Putamen (tissue), 1 donor: Measurements from ENCODE around the gene HIBCH.
A peak's percentile ranks its signal among the peaks of the same experiment; 100 is the strongest.
"Not testable (repeated sequence)": the region's sequence is repeated elsewhere in the genome, so short reads cannot be mapped to it uniquely, and the experiment has no call there.

Experiments used
- DNase-seq: peaks from one replicate; pipeline ENCODE4 v3.0.0-alpha.2; 2016; ENCODE audit warnings: low spot score

HIBCH gene

DNA sequence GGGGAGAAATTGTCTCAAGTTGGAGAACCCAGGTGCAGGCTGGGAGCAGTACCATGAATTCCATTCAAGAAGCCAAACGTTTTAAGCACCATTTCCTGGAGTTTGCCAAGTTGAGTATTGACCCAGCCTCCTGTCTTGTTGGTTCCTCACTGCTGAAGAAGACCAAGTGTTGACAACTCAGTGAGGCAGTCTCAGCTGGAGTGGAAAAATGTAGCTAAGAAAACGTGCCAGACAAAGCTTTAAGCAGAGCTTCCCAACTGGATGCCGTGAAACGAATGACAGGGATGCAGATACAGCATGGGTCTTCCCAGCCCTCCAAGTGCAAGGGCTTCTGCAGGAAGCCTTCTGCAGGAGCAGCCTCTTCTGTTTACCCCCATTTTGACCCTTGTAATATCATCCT lies 23.0 kb upstream of the HIBCH start:
- no peak for DNase-seq

GRCh38 chr2:190340369-190340768 lies 20.7 kb upstream of the HIBCH start:
- no peak for DNase-seq

DNA sequence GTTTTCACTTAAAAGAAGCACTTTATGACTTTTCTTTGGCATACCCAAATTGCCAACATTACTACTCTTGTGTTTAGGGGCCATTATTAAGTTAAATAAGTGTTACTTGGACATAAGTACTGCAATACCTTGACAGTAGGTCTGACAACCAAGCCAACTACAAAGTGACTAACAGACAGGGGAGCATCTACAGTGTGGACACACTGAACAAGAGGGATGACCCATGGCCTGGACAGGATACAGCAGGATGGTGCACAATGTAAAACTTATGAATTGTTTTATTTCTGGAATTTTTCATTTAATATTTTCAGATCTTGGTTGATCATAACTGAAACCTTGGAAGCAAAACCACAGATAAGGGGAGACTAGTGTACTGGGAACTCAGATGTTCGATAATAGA lies 19.8 kb upstream of the HIBCH start:
- no peak for DNase-seq

GRCh38 chr2:190338453-190338852 lies 18.8 kb upstream of the HIBCH start:
- no peak for DNase-seq

DNA sequence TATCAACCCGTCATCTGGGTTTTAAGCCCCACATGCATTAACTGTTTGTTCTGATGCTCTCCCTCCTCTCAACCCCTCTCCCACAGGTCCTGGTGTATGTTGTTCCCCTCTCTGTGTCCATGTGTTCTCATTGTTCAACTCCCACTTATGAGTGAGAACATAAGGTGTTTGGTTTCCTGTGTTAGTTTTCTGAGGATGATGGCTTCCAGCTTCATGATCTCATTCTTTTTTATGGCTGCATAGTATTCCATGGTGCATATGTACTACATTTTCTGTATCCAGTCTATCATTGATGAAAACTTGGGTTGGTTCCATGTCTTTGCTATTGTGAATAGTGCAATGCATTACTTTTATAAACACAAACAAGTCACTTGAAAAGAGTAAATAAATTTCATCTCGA lies 16.8 kb upstream of the HIBCH start:
- no peak for DNase-seq

DNA sequence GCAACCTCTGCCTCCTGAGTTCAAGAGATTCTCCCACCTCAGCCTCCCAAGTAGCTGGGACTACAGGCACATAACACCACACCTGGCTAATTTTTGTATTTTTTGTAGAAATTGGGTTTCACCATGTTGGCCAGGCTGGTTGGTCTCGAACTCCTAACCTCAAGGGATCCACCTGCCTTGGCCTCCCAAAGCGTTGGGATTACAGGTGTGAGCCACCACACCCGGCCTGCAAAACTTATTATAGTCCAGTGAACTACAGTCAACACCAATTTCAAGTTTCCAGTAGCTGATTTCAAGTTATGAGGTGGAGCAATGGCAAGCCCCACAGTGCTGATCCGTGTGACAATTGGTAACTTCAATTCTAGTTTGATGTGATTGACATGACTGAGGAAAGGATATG lies 16.0 kb upstream of the HIBCH start:
- not testable (repeated sequence) for DNase-seq

GRCh38 chr2:190335225-190335559 lies 15.6 kb upstream of the HIBCH start:
- DNase-seq: no peak

DNA sequence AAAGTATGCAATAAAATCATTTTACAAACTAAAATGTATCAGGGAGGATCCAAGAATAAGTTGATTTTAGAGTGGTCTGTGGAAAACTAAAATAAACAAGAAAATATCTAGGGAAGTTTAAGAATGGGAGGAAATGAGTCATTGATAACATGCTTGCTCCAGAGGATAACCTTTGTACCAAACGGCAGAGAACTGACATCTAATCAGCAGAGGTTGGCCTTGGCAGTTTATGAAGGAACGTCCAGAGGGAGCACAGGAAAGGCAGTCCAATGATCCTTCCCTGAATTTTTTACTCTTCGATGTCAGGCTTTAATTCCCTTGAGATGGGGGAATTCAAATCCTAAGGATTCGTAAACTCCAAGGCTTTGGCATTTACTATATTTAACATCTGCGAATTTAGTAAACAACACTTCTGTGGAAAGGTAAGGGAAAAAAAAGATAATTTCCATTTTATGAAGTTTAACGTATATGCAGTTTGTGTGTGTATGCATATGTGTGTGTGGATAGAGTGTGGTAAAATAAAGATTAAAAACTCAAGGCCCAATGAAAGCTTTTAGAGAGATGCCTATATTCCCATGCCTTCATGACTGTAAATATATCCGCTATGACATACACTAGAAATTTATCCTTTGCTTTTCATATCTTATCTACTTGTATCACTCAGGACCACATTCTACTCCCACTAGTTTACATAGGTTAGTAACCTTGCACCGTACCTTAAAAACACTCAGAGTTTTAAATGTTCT lies 15.0 kb upstream of the HIBCH start:
- no peak for DNase-seq

DNA sequence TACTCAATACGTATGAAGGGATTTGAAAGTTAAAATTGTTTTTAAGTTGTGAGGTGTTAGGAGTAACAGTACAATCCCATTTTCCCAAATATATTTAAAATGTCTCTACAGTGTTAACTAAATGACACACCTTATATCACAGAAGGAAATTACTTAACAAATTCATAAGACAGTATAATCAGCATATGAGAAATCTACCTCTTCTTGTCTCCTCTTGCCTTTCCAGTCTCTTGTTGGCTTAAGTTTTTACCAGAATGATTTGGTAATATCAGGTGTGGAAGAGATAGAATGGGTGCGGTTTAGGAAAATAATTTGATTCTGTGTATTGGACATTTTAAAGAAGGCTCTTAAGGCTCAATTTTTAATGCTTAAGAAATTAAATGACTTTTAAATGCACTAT lies 14.3 kb upstream of the HIBCH start:
- DNase-seq: no peak

DNA sequence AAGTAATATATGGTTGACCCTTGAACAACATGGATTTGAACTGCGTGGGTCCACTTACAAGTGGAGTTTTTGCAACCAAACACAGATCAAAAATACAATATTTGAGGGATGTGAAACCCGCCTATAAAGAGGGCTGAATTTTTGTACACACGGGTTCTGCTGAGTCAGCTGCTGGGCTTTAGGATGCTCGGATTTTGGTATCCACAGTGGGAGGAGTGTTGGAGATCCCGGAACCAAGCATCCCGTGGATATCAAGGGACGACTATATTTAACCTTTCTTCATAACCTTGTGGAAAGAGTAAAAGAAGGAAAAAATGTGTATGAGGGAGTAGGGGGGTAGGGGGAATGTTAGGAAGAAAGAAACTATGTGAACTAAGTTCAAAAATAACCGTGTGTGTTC lies 13.8 kb upstream of the HIBCH start:
- no peak for DNase-seq

- no peak for DNase-seq
Observed at GRCh38 chr2:190328573-190329147, 9.0 kb upstream of the HIBCH start.

DNA sequence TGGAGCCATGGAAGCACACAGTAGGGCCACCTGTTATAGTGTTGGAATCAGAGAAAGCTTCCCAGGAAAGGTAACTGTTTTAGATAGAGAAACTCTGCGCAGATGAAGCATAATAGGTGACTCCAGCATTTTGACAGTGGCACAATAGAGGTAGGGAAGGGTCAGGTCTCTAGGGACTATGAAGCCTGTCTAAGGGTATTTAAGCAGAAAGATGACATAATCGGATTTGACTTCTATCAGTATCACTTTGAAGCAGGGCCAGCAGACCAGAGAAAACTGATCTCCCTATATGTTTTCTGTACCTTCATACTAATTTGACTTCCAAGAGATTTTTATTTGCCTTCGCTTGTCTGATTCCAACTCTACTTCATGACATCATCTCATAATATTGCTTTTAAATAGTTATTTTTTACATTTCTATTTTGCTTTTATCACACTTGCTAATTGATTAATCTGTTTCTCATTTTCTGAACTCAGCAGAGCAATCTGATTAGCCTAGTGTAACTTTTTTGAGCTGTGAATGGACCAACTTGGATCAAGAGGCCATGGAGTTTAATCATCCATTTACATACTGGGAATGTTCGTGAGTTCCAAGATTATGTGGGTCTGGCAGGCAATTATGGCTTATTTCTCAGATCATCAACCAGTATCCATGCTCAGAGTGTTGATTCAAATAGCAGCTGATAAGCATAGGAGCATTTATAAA lies 8.4 kb upstream of the HIBCH start:
- DNase-seq: no peak

GRCh38 chr2:190325588-190325987 lies 6.0 kb upstream of the HIBCH start:
- DNase-seq: no peak

- no peak for DNase-seq
Observed at GRCh38 chr2:190323406-190323805, 3.8 kb upstream of the HIBCH start.

GRCh38 chr2:190320696-190321095 lies 1.1 kb upstream of the HIBCH start:
- DNase-seq: no peak

GRCh38 chr2:190318931-190319554 lies 583 bp downstream of the HIBCH start:
- DNase-seq: peak; percentile 44

DNA sequence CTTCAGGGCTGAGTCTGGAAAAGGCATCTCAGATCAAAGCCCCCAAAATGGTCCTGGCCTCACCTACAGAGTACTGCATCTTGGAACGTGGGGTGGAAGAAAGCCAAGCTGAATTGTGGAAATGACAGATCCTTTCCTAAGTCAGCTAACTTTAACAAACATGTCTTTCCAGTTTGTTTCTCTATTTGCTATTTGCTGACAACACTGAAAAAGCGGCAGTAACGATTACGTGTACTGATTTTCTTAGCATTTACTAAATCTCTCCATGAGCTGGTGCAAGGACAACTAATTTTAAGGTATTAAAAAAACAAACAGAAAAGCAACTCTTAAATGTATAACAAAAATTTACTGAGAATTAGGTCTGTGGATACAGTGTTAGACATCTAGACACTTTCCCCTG lies 1.1 kb downstream of the HIBCH start:
- DNase-seq: no peak

- DNase-seq: no peak
Observed at GRCh38 chr2:190315273-190315672, 4.4 kb downstream of the HIBCH start.

GRCh38 chr2:190313880-190314279 lies 5.7 kb downstream of the HIBCH start:
- DNase-seq: no peak

- not testable (repeated sequence) for DNase-seq
Observed at GRCh38 chr2:190312635-190313025, 7.0 kb downstream of the HIBCH start.

GRCh38 chr2:190311893-190312634 lies 7.6 kb downstream of the HIBCH start:
- no peak for DNase-seq

GRCh38 chr2:190308031-190308430 lies 11.6 kb downstream of the HIBCH start:
- DNase-seq: no peak
